HepG2 (cell line): ENCODE results near the gene MRPL20. TPM values are rescaled to one million over a fixed set of nuclear protein-coding genes. Genes with fewer than 3 reads are reported as not detected.

Experiments
- ASH2L ChIP-seq: fragments of 300-600, 200-600 bp; sonication (generic); IDR thresholded peaks from 2 replicates; pipeline ENCODE4 v1.7.0; 2017; ENCODE audit warnings: low read depth, mild to moderate bottlenecking, moderate library complexity, mixed read lengths, low read length; ENCODE audit not compliant: insufficient read length
- BATF2 ChIP-seq: sonication (generic); formaldehyde crosslinking; IDR thresholded peaks from 2 replicates; pipeline ENCODE4 v1.8.0; 2022; ENCODE audit warnings: mild to moderate bottlenecking, missing genetic modification reagents, moderate library complexity
- GABPB1 ChIP-seq: IDR thresholded peaks from 2 replicates; pipeline ENCODE4 v1.6.1; 2016; ENCODE audit warnings: mild to moderate bottlenecking, missing genetic modification reagents, moderate library complexity, missing compliant biosample characterization
- JDP2 ChIP-seq: sonication (generic); formaldehyde crosslinking; IDR thresholded peaks from 2 replicates; pipeline ENCODE4 v1.8.1; 2022; ENCODE audit warnings: missing genetic modification reagents, borderline replicate concordance
- KLF15 ChIP-seq: sonication (generic); formaldehyde crosslinking; IDR thresholded peaks from 2 replicates; pipeline ENCODE4 v1.8.1; 2023; ENCODE audit warnings: borderline replicate concordance, mild to moderate bottlenecking, inconsistent platforms, missing genetic modification reagents, mixed read lengths
- MAFF ChIP-seq: IDR thresholded peaks from 2 replicates; pipeline ENCODE4 v1.6.1; 2011; ENCODE audit warnings: low read depth, low read length, improper control_type of control experiment
- NFAT5 ChIP-seq: sonication (generic); formaldehyde crosslinking; IDR thresholded peaks from 2 replicates; pipeline ENCODE4 v1.4.0; 2020; ENCODE audit warnings: missing genetic modification reagents
- PREB ChIP-seq: sonication (generic); formaldehyde crosslinking; IDR thresholded peaks from 2 replicates; pipeline ENCODE4 v1.4.0; 2020; ENCODE audit warnings: missing genetic modification reagents
- PRPF4 ChIP-seq: fragments of 200-400 bp; formaldehyde crosslinking; IDR thresholded peaks from 2 replicates; pipeline ENCODE4 v1.6.1; 2016; ENCODE audit warnings: low read length, low read depth; ENCODE audit not compliant: poor library complexity, severe bottlenecking
- RARG ChIP-seq: sonication (generic); formaldehyde crosslinking; IDR thresholded peaks from 2 replicates; pipeline ENCODE4 v1.4.0; 2020; ENCODE audit warnings: low read depth, mild to moderate bottlenecking, missing genetic modification reagents
- SIX4 ChIP-seq: sonication (generic); formaldehyde crosslinking; IDR thresholded peaks from 2 replicates; pipeline ENCODE4 v1.4.0; 2020; ENCODE audit warnings: missing genetic modification reagents
- SNAPC4 ChIP-seq: sonication (generic); formaldehyde crosslinking; IDR thresholded peaks from 2 replicates; pipeline ENCODE4 v1.4.0; 2020; ENCODE audit warnings: mild to moderate bottlenecking, missing genetic modification reagents
- SOX13 ChIP-seq, 3 experiments: fragments of 450-650 bp in 1 of 3; sonication (generic) in 1 of 3; formaldehyde crosslinking in 1 of 3; IDR thresholded peaks in 2 of 3; conservative IDR thresholded peaks in 1 of 3; 2 replicates each; pipeline versions ENCODE4 v1.5.0 to v1.6.1; 2016 to 2020; ENCODE audit warnings: antibody characterized with exemption in 1 of 3, mild to moderate bottlenecking in 1 of 3, missing compliant biosample characterization in 1 of 3, missing genetic modification reagents in 1 of 3, moderate library complexity in 1 of 3
- ZKSCAN8 ChIP-seq: IDR thresholded peaks from 2 replicates; pipeline ENCODE4 v1.6.1; 2016; ENCODE audit warnings: borderline replicate concordance, missing genetic modification reagents, missing compliant biosample characterization
- ZNF572 ChIP-seq: sonication (generic); formaldehyde crosslinking; IDR thresholded peaks from 2 replicates; pipeline ENCODE4 v1.5.1; 2020; ENCODE audit warnings: mild to moderate bottlenecking, missing genetic modification reagents
- polyA plus RNA-seq, 8 experiments: library from polyadenylated mRNA; depleted of rRNA in 3 of 8; stranded (reverse) in 7 of 8; unstranded in 1 of 8; fragments of >200 nt; fragmentation: Illumina TruSeq in 4 of 8; extraction: Trizol in 4 of 8; gene quantifications; 2 replicates each; pipeline versions ENCODE4 v1.2.1 to v1.2.3, GENCODE V29; 2011 to 2016; ENCODE audit warnings: low read depth in 4 of 8, missing spikeins in 1 of 8, mixed read lengths in 1 of 8; ENCODE audit not compliant: insufficient read depth in 1 of 8
- total RNA-seq, 5 experiments: library from RNA; depleted of rRNA; stranded (reverse); fragments of >200 nt; fragmentation: Illumina TruSeq; extraction: Trizol; gene quantifications; 2 replicates each; pipeline ENCODE4 v1.2.3, GENCODE V29; 2016; ENCODE audit warnings: low read depth in 1 of 5

The MRPL20 gene
- total and polyA plus RNA-seq, 2 of the 13 experiments (the other 11 are each of a cell fraction or from before 2014, with no cell fraction given): 59.2 to 127 TPM

- TF ChIP-seq SNAPC4 (CRISPR knock-in tag) (no peak), ASH2L (peak; percentile 92), PRPF4 (no peak), KLF15 (CRISPR knock-in tag) (no peak), PREB (CRISPR knock-in tag) (no peak), SIX4 (CRISPR knock-in tag) (peak; percentile 73), BATF2 (peak; percentile 84), SOX13 (IDR thresholded peaks at IDR 0.05) (no peak), SOX13 (CRISPR knock-in tag; conservative IDR thresholded peaks at IDR 0.05 in 1 of 2, IDR thresholded peaks at IDR 0.05 in 1 of 2) (peak in 1 of 2 experiments; percentile 59; a peak in 1 of 4 replicates), ZNF572 (CRISPR knock-in tag) (0 out of 2 replicates have a peak, but pooled peaks have one; percentile 41), GABPB1 (CRISPR knock-in tag) (peak; percentile 99), JDP2 (CRISPR knock-in tag) (peak; percentile 36; the same call in 1 of the 2 replicates), MAFF (no peak), NFAT5 (CRISPR knock-in tag) (no peak), RARG (CRISPR knock-in tag) (no peak), ZKSCAN8 (CRISPR knock-in tag) (no peak)
Measured at GRCh38 chr1:1406821-1407635, at the start of gene MRPL20 (continued).
